ENCODE results near the gene SDK2.

SDK2 gene

DNA sequence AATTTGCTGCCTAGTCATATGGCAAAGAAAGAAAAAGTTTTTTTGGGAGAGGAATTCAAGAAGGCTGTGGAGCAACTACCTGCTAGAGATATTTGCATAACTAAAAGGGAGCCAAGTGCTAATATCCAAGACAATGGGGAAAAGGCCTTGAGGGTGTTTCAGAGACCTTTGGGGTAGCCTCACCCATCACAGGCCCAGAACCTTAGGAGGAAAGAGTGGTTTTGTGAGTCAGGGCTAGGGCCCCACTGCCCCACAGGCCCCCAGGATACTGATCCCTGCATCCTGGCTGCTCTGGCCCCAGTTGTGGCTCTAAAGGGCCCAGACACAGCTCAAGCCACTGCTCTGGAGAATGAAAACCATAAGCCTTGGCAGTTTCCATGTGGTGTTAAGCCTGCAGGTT lies 41.9 kb upstream of the SDK2 start:
- POLR2A ChIA-PET = no interaction called here
- Histone ChIP-seq H3K4me1 (ENCODE audit: control insufficient read depth, insufficient read depth, low read length) (no peaks in the 10 kb centered on the region), H3K9me3 (ENCODE audit: control insufficient read depth, insufficient read depth, low read depth, low read length) (no peaks in the 10 kb centered on the region)

DNA sequence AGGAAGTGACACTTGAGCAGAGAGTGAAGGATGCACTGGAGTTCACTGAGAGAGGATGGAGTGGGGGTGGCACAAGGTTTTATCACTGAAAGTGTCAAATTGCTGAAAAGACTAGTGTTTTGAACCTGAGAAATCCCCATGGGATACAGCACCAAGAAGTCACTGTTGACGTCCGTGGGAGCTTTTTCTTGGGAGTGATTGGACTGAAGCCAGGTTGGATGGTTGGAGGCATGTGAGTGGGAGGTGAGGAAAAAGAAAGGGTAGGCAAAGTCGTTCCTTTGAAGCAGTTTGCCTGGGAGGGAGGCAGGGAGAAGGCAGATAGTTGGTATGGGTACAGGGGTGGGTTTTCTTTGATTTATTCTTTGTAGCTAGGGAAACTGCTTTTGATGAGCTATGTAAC lies 39.9 kb upstream of the SDK2 start:
- no peaks in the 10 kb centered on the region for H3K9me3 ChIP-seq (ENCODE audit: control insufficient read depth, insufficient read depth, low read depth, low read length)
- TF ChIP-seq ZFHX2 (tag by site-specific recombination; conservative IDR thresholded peaks at IDR 0.05) = peak; percentile 91
- TF ChIP-seq, protein P1, sequence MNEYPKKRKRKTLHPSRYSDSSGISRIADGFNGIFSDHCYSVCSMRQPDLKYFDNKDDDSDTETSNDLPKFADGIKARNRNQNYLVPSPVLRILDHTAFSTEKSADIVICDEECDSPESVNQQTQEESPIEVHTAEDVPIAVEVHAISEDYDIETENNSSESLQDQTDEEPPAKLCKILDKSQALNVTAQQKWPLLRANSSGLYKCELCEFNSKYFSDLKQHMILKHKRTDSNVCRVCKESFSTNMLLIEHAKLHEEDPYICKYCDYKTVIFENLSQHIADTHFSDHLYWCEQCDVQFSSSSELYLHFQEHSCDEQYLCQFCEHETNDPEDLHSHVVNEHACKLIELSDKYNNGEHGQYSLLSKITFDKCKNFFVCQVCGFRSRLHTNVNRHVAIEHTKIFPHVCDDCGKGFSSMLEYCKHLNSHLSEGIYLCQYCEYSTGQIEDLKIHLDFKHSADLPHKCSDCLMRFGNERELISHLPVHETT (tag by site-specific recombination; IDR thresholded peaks at IDR 0.05) = no peak
- peak; percentile 94 for TF ChIP-seq EGR2 (tag by site-specific recombination; IDR thresholded peaks at IDR 0.05; ENCODE audit: low read depth)
- no peaks in the 10 kb centered on the region for H3K4me1 ChIP-seq (ENCODE audit: control insufficient read depth, insufficient read depth, low read length)
- H3K36me3 ChIP-seq (ENCODE audit: control insufficient read depth in 2 of 2, insufficient read depth in 1 of 2, low read length in 2 of 2) = no peaks in the 10 kb centered on the region
- ChIA-PET CTCF (no interaction called here), POLR2A (no interaction called here)
- no peak overlapping the region for H3K4me3 ChIP-seq (ENCODE audit: low read depth, low read length)
- no peak overlapping the region for H3K27ac ChIP-seq (ENCODE audit: extremely low read depth, low read depth, low read length)

More for the DNA sequence above, 41.9 kb upstream of the SDK2 start:
- H3K4me3 ChIP-seq (ENCODE audit: low read depth, low read length) = no peak overlapping the region
- CTCF ChIA-PET = interaction anchor here (1.1 kb wide), 1 partner anchor 26 kb away, joined by 3 read pairs; no protein-coding TSS in a partner anchor
- H3K27ac ChIP-seq (ENCODE audit: extremely low read depth, low read depth, low read length) = no peak overlapping the region
- no peaks in the 10 kb centered on the region for H3K36me3 ChIP-seq (ENCODE audit: control insufficient read depth in 2 of 2, insufficient read depth in 1 of 2, low read length in 2 of 2)
- TF ChIP-seq ZNF16 (tag by site-specific recombination; IDR thresholded peaks at IDR 0.05; ENCODE audit: low read depth) (no peak), ZNF132 (tag by site-specific recombination; IDR thresholded peaks at IDR 0.05; ENCODE audit: borderline replicate concordance) (no peak), ZNF248 (tag by site-specific recombination; IDR thresholded peaks at IDR 0.05) (no peak), ZNF404 (tag by site-specific recombination; IDR thresholded peaks at IDR 0.05) (no peak)

DNA sequence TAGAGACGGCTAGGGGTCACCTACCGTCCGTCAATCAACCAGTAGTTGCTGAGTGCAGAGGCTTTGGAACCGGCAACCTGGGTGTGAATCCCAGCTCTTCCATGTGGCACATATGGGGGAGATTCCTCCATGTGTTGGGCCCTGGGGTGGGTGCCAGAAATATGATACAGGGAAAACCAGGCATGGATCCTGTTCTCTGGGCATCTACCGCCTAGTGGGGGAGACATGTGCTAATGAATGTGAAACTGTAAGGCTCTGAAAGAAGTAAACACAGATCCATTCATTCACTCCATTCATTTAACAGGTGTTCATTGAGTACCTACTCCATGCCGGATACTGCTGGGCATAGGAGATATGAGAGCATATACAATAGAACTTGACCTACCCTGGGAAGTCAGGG lies 39.5 kb upstream of the SDK2 start:
- ChIA-PET POLR2A (no interaction called here), CTCF (no interaction called here)
- no peak overlapping the region for H3K27ac ChIP-seq (ENCODE audit: extremely low read depth, low read depth, low read length)
- no peak overlapping the region for H3K4me3 ChIP-seq (ENCODE audit: low read depth, low read length)
- no peak for TF ChIP-seq ZNF654 (tag by site-specific recombination; IDR thresholded peaks at IDR 0.05; ENCODE audit: low read depth)
- TF ChIP-seq, protein P2, sequence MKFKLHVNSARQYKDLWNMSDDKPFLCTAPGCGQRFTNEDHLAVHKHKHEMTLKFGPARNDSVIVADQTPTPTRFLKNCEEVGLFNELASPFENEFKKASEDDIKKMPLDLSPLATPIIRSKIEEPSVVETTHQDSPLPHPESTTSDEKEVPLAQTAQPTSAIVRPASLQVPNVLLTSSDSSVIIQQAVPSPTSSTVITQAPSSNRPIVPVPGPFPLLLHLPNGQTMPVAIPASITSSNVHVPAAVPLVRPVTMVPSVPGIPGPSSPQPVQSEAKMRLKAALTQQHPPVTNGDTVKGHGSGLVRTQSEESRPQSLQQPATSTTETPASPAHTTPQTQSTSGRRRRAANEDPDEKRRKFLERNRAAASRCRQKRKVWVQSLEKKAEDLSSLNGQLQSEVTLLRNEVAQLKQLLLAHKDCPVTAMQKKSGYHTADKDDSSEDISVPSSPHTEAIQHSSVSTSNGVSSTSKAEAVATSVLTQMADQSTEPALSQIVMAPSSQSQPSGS (tag by site-specific recombination; IDR thresholded peaks at IDR 0.05; ENCODE audit: low read depth) = no peak
- no peak for TF ChIP-seq ZNF747 (tag by site-specific recombination; IDR thresholded peaks at IDR 0.05)
- no peak for TF ChIP-seq ZNF426 (tag by site-specific recombination; IDR thresholded peaks at IDR 0.05)
- TF ChIP-seq ZNF777 (tag by site-specific recombination; IDR thresholded peaks at IDR 0.05; ENCODE audit: borderline replicate concordance) = no peak
- no peak for TF ChIP-seq ZNF366 (tag by site-specific recombination; conservative IDR thresholded peaks at IDR 0.05)
- TF ChIP-seq ZNF521 (tag by site-specific recombination; IDR thresholded peaks at IDR 0.05) = no peak
- TF ChIP-seq ZNF664 (tag by site-specific recombination; IDR thresholded peaks at IDR 0.05) = no peak
- no peak for TF ChIP-seq KLF10 (tag by site-specific recombination; IDR thresholded peaks at IDR 0.05)
- no peaks in the 10 kb centered on the region for H3K4me1 ChIP-seq (ENCODE audit: control insufficient read depth, insufficient read depth, low read length)
- no peaks in the 10 kb centered on the region for H3K9me3 ChIP-seq (ENCODE audit: control insufficient read depth, insufficient read depth, low read depth, low read length)
- no peaks in the 10 kb centered on the region for H3K36me3 ChIP-seq (ENCODE audit: control insufficient read depth in 2 of 2, insufficient read depth in 1 of 2, low read length in 2 of 2)

DNA sequence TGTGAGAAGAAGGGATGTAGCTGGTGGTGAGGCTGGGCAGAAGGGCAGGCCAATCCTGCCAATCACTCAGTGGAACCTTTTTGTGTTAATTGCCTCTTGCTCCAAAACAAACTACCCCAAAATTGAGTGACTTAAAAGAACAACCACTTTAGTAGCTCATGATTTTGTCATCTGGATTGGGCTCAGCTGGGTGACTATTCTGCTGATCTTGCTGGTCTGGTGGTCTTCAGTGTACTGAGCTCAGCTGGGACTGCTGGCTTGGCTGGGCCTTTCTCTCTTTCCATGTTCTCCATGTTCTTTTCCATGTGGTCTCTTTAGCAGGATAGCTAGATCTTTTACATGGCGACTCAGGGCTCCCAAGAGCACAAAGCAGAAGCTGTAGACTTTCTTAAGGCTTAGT lies 37.7 kb upstream of the SDK2 start:
- ChIA-PET POLR2A (no interaction called here), CTCF (interaction anchor here (0.8 to 1.0 kb wide), 2 partner anchors 10 to 21 kb away, joined by 4 to 9 read pairs; no protein-coding TSS in a partner anchor)
- Histone ChIP-seq H3K27ac (ENCODE audit: extremely low read depth, low read depth, low read length) (no peak overlapping the region), H3K4me3 (ENCODE audit: low read depth, low read length) (no peak overlapping the region), H3K9me3 (ENCODE audit: control insufficient read depth, insufficient read depth, low read depth, low read length) (no peaks in the 10 kb centered on the region), H3K36me3 (ENCODE audit: control insufficient read depth in 2 of 2, insufficient read depth in 1 of 2, low read length in 2 of 2) (no peaks in the 10 kb centered on the region), H3K4me1 (ENCODE audit: control insufficient read depth, insufficient read depth, low read length) (no peaks in the 10 kb centered on the region)
- TF ChIP-seq SCRT1 (tag by site-specific recombination; IDR thresholded peaks at IDR 0.05; ENCODE audit: borderline replicate concordance) = no peak
- TF ChIP-seq SETDB1 (IDR thresholded peaks at IDR 0.05; ENCODE audit: insufficient read length, low read length) = peak; percentile 35
- TF ChIP-seq ZNF350 (tag by site-specific recombination; IDR thresholded peaks at IDR 0.05) = no peak
- TF ChIP-seq ZNF404 (tag by site-specific recombination; IDR thresholded peaks at IDR 0.05) = no peak
- no peak for TF ChIP-seq BCL11A (tag by site-specific recombination; IDR thresholded peaks at IDR 0.05; ENCODE audit: low read depth)
